ENCODE measurements around the gene PRRC2B.

Gene PRRC2B

DNA sequence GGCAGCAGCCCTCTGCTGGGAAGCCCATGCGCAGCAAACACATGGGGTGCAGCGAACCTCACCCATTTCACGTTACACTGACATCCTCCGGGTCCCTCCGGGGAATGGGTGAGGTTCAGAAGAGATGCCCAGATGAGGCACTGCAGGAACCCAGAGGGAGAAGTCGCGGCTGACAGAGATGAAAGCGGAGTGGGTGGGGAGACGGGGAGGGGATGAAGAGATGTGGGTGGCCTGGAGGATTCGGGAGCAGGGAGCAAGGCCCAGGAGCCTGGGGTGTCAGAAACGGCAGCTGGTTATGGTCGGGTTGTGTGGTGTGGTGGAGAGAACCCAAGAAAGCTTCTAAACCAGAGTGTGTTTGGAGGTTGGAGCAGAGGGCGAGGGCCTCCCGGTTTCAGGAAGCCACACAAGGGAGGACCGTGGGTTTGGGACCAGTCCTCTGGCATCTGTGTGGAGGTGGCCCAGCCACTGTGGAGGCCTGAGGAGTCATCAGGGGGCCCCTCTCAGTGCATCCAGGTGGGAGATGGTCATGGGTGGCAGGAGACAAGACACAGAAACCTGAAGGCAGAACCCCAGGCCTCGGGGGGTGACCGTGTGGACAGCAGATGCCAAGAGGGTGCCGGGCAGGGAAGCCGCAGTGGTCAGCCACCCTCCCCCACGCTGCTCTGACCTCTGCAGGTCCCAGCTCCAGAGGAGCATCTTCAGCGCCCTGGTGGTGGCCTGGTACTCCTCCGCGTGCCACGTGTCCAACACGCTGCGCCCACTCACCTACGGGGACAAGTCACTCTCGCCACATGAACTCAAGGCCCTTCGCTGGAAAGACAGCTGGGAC is 128.6 kb downstream of the PRRC2B start:
- no peak for DNase-seq

DNA sequence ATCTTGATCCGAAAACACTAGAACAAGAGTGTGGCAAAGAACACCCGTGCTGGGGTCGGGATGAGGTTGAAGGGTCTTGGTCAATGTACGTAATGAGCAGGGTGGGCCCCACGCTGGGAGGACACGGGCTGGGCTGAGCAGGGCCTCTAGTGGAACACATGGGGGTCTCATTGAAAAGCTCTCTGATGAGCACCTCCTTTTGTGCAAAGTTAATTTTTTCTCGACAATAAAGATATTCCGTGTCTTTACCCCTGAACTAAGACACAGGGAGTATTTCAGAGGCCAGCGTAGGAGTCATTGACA is 129.2 kb downstream of the PRRC2B start:
- no peak for DNase-seq

DNA sequence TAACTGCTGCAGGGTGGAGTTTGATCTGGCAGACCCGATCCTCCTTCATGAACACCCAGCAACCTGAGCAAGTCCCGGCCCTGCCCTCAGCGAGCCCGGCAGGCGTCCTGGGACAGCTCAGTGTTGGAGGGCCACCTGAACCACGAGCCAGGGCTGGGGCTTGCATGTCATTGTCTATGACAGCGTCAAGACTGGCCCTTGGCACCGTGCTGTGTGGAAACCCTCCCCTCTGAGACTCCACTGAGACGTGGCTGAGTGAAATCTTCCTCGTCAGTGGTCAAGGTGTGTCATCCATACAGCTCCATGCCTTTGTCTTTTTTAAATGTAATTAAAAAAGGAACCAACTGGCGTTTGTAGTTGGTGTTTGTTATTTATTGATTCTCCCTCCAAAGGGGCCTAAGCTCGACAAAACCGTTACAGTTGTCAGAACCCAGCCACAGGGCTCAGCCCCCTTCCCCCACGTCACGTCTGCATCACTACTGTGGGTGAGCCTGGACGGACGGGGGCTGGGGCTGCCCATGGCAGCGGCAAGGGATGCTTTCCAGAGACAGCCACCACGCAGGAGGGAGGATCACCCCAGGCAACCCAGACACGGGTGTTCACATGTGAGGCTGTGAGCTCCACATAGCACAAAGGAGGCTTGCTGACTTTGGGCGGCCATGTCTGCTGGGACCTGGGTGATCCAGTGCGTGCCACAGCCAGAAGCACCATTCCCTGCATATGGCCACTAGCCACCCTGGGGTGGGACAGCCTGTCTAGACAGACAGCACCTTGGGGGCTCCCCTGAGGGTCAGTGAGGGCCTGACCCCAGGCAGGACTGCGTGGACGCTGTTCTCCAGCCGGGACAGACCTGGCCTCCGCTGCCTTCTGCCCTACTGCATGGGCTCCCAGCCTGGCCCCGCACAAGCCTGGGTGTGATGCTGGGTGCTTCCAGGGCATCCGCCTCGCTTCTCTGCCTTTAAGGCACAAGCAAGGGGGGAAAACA is 129.9 kb downstream of the PRRC2B start:
- no peak for DNase-seq

DNA sequence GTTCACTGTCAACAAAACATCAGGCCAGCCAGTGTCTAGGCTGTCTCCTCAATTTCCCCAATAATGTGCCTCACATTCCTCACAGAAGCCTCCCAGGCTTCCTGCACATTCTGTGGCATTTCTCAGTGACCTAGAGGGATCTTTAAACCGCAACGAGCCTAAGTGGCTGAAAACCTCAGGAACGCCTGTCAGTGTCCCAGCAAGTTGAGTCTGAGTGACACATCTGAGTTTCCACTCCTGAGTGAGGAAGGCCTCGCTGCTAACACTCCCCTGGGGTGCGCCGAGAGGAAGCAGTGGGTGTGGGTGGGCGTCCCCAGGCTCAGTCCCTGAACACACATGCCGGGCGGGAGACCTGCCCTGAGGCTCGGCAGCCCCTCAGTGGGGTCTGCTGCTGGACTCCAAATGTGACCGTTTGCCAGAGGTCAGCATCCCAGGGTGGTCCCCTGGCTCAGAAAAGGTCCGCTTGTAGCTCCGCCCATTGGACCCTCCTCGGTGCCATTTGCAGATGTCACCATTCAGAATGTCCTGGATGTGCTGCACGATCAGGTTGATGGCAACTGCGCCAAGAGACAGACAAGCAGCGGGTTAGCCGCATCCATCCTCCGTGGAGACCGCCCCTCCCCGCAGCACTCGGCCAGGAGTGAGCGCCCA is 130.9 kb downstream of the PRRC2B start:
- no peak for DNase-seq

DNA sequence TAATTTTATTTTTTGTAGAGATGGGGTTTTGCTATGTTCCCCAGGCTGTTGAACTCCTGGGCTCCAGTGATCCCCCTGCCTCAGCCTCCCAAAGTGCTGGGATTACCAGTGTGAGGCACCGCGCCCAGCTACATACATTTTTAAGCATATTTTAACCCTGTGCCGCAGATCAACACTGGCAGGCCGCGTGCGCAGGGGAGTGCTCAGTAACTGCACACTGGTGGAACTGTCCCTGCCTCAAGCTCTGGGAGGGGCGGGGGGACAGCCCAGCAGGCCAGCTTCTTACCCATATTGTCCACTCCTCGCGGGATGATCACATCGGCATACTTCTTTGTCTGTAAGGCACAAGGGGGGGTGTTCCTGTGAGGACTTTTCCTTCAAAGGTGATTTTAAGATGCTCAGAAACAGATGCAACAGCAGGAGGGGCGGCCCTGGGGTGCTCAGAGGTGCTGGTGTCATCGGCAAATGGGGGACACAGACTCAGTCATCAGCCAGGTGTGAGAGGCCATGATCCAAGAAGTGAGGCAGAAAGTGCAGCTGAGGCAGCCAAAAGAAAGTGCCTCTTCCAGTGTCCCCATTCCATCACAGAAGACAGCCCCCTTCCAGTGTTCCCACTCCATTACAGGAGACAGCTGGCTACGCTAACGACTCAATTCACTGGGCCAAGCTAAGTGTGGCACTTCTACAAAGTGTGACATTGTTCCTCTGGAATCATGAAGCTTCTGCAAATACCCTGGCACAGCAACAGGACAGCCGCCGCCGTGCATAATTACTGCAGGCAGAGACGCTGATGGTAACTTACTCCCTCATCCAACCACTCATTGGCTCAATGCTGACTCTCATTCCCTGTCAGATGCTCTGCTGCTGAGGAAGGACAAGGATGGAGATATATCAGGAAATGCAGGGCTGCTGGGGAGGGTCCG is 132.0 kb downstream of the PRRC2B start:
- DNase-seq = no peak

DNA sequence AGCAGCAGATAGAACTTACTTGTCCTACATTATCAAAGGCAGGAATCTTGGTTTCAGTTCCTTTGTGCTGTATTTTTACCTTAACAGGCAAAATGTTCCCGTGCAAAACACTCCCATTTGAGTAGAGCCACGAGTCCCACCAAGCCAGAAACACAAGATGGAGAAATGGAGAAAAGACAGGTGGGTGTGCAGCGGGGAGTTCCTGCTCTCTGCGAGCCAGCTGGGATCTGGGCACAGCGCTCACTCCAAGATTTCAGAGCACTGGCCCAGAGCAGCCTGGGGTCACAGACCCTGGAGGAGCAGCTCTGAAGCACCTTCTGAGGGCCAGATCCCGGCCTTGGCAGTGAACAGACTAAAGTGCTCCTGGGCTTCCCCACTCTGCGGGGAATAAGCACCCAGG is 134.3 kb downstream of the PRRC2B start:
- no peak for DNase-seq

DNA sequence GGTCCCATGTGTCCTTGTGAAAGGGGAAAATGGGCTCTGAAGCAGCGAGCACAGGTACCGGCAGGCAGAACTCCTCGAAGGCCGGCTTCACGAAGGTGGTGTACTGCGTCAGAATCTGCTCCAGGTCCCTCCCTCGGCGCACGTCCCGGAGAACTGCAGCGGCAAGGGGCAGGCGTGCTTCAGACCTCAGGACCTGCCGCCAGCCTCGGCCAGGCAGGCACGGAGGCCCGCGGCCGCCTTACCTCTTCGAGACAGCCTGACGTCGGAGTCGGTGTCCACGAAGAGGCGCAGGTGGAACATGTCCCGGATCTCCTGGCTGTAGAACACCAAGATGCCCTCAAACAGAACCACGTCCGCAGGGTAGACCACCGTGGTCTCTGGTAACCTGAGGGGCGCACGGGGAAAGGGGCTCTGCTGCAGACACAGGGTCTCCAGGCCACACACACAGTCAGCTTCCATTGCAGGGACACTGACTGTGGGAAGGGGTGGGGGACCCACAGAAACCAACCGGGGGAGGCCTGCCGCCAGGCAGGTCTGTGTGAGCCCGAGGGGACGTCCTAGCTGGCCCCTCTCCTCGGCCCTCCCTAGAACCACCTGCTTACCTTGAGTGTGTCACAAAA is 135.1 kb downstream of the PRRC2B start:
- DNase-seq = no peak

DNA sequence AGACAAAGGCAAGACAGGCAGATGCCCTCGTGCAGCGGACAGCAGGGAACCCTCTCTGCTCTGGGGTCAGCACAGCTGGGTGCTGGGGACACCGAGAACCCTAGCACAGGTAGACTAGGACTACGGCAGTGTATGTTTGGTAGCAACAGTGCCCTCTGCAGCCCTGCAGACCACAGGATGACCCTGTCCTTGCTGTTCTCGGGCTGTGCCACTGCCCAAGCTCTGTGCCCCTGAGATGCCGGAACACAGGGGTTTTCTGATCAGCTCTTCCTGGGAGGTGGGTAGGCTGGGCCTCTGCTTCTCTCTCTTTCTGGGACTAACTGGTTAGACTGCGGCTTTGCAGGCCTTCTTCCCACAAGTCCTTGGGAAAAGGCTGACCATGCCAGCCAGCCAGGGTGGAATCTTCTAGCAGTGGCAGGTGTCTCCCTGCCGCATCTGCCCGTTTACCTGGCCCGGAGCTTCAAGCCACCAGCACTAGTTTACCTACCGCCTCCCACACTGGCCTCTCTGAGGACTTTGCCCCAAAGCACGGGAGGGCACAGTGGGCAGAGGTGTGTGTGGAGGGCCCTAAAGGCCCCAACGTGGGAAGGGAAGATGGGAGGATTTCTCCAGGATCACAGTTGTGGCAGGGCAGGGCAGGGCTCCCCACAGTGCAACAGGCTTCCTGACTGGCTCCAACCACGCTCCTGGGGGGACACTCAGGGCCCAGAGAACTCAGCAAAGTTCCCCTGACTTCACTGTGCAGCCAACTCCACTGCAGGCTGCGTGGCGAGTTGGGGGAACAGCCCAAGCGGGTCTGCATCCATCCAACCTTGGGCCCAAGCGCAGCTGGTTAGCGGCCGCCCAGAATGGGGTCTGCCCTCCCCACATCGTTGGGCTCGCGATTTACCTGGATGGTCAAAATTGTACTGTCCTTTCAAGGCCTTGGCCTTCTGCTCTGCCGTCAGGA is 136.0 kb downstream of the PRRC2B start:
- DNase-seq = no peak

DNA sequence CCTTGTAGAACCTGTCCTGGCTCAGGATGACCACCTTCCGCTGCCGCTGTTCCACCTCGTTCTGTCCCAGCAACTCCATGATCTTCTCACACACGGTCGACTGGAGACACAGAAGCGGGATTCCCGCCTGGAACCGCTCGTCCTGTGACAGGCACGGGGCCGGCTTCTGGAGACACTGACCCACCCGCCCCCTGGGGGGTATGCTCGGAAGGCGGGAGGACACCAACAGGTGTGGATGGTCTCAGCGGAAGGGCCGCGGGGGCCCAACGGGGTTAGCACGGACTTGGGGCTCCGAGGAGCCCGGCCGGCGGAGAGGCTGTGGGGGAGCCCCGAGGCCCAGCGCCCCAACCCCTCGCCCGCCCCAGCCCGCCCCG is 136.6 kb downstream of the PRRC2B start:
- DNase-seq = peak; percentile 65

DNA sequence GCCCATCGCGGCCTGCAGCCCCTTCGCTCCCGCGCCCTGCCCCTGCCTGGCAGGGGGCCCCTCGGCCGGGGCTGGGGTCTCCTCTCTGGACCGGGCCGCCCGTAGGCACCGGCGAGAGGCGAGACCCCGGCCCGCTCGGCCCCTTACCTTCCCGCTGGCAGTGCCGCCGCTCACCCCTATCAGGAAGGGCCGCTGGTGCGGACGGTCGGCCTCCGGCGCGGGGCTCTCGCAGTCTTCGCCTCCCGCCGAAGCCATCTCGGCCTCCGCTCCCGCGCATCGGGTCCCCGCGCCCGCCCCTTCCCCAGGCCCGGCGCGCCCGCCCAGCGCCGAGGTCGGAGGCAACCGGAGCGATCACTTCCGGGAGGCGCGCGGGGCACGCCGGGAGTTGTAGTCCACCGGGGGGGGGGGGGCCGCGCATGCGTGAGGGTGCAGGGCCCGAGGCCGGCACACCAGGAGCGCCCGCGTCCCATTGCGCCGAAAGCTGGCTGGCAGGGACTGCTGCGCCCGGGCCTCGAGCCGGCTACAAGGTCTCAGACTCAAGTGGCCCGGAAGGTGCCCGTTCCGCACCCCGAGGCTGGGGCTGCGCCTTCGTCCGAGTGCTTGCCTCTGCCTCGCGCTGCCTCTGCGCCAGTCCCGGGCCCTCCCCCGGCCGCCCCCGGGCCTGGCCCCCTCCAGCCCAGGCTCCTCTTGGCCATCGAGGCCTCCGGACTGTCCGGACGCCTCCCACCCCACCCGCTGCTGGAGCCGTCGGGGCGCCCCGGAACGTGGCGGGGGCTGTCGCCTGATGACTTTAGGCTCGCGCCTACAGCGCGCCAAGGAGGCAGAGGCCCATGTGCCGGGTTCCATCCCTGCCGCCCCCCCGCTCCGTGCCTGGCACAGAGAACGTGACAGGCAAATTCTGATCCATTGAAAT is 137.3 kb downstream of the PRRC2B start, which contains the start of gene UCK1:
UCK1 (minus strand) TSS at position 344 of the 913 bp plus-strand sequence; CDS start at position 255, 89 bp downstream.
- peak; percentile 95 for DNase-seq

DNA sequence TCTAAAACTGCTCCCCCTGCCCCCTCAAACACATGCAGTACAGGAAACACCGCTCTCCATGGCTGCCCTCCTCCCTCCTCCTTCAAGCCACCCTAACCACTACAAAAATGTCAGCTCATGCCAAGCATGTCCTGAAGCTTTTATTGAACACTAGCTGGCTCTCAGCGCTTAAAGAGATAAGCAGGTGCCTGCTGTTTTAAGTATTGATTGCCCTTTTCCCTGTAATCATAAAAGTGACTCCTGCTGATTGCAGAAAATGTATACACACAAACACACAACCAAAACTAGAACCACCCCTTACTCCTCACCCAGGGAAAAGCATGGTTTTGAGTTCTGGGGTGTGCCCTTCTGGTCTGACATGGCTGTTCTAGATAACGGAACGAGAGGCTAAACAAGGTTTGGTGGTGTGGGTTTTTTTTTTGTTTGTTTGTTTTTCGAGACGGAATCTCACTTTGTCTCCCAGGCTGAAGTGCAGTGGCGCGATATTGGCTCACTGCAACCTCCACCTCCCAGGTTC is 140.9 kb downstream of the PRRC2B start:
- DNase-seq = no peak

DNA sequence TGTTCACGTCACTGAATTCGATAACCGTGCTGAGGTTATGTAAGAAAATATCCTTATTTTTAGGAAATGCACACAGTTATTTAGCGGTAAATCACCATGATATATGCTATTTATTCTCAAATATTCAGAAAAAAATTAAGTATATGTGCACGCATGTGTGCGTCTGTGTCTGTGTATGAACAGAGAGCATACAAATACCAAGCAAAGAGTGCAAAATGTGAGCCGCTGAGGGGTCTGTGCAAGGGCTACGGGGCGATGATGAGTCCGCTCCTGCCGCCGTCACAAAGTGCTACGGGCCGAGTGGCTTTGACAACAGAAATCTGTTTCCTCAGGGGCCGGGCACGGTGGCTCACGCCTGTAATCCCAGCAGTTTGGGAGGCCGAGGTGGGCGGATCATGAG is 144.1 kb downstream of the PRRC2B start:
- no peak for DNase-seq

DNA sequence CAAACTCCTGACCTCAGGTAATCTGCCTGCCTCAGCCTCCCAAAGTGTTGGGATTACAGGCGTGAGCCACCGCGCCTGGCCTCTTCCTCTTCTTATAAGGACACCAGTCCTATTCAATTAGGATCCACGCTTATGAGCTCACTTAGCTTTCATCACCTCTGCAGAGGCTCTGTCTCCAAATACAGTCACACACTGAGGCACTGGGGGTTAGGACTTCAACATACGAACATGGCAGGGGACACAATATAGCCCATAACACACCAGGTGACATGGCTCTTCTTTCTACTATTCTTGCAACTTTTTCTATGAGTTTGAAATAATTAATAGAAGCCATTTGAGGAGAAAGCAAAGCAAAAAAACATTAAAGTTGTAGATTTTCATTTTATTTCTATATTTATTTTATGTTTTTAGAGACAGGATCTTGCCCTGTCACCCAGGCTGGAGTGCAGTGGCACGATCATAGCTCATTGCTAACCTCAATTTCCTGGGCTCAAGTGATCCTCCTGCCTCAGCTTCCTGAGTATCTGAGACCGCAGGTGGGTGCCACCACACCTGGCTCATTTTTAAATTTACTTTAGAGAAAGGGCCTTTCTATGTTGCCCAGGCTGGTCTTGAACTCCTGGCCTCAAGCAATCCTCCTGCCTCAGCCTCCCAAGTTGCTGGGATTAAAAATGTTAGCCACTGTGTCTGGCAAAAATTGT is 145.5 kb downstream of the PRRC2B start:
- no peak for DNase-seq

DNA sequence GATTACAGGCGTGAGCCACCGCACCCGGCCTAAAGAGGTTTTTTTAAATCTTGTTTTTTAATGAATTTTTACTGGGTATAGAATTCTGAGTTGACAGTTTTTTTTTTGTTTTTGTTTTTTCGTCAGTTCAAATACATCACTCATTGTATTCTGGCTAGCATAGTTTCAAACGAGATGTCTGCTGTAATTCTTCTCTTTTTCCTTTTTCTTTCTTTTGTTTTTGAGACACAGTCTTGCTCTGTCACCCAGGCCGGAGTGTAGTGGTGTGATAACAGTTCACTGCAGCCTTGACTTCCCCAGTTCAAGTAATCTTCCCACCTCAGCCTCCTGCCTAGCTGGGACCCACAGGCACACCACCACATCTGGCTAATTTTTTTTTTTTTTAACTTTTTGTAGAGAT is 149.3 kb downstream of the PRRC2B start:
- DNase-seq = no peak

DNA sequence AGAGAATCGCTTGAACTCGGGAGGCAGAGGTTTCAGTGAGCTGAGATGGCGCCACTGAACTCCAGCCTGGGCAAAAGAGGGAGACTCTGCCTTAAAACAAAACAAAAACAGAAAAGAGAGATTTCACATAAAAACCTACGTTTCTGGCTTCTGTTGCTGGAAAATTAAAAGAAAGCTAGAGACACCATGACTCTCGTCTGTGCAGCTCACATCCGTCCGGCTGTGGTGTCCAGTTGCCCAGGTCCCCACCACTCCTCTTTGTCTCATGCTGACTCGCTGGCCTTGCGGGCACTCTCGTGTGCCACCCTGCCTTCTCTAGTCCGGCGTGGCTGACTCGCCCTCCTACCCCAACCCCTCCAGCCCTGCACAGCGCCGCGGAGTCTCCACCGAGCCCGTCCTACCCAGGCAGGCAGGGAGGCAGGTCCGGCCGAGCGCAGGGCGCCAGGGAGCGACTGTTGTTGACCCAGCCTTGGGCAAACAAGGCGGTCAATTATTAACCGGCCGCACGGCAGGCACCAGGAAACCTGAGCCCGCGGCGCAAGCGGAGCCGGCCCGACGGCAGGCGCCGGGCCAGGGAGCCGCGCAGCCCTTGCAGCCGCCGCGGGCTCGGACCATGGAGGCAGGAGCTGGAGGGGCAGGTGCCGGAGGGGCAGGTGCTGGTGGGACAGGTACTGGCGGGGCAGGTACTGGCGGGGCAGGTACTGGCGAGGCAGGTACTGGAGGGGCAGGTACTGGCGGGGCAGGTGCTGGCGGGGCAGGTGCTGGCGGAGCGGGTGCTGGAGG is 151.3 kb downstream of the PRRC2B start, which contains the start of gene PRRT1B:
PRRT1B (plus strand) TSS at position 521 of the 783 bp plus-strand sequence; CDS start at position 614, 93 bp downstream.
- peak; percentile 42 for DNase-seq

DNA sequence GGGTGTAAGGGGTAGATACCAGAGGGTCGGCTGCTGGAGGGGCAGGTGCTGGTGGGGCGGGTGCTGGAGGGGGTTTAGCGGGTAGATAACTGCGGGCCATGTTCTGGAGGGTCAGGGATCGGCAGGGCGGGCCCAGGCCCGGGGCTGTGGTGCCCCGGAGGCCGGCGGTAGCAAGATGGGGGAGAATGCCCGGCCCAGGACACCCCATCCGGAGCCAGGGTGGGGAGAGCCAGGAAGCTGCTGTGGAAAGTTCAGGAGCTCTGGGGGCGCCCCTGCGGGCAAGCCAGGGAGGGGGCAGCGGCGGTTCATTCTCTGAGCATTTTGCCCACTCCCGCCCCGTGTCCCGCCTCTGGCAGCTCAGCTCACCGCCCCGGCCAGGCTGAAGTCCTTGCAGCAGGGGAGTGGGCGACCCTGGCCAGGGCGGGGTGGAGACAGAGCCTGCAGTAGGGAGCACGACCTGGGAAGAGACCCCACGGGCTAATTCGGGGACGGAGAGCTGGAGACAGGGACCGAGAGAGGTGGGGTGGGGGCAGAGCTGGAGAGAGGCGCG is 152.0 kb downstream of the PRRC2B start:
- peak; percentile 35 for DNase-seq
